GM19463 (cell line): Measurements from ENCODE around the gene RAB3A.
"Not testable (repeated sequence)": the region's sequence is repeated elsewhere in the genome, so short reads cannot be mapped to it uniquely, and the experiment has no call there.

Experiments used
- ATAC-seq: cut with Tn5 transposase; IDR thresholded peaks from one replicate; pipeline ENCODE4 v1.9.1; 2021; ENCODE audit warnings: mild to moderate bottlenecking, moderate library complexity; ENCODE audit not compliant: unreplicated experiment

RAB3A gene

DNA sequence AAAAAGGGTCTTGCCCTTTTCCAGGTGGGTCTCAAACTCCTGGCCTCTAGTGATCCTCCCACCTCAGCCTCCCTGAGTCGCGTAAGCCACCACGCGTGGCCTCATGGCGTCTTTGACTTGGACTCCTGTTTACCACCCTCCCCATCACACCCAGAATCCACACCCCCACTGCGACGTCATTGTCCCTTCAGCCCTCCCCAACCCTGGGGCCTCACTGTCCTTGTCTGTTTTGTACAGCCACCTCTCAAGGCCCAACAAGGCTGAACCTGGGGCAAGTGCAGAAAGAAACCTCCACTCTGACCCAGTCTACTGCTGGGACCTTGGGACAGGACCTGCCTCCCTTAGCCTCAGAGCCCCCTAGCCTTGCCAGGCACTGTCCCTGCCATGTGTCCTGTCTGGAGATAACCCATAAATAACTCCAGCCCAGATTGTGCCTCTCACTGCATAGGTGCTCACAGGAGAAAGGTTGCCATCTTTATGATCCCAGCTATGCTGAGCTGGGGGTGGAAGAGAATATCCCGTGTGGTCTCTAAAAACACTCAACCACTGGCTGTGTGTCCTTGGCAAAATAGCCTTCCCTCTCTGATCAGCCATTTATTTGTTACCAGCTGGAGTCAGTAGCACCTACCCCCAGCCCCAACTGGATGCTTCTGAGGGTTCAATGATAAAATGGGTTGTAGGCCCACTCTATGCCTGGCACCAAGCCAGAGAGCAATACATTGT is 32.1 kb downstream of the RAB3A start:
- ATAC-seq = no peak

DNA sequence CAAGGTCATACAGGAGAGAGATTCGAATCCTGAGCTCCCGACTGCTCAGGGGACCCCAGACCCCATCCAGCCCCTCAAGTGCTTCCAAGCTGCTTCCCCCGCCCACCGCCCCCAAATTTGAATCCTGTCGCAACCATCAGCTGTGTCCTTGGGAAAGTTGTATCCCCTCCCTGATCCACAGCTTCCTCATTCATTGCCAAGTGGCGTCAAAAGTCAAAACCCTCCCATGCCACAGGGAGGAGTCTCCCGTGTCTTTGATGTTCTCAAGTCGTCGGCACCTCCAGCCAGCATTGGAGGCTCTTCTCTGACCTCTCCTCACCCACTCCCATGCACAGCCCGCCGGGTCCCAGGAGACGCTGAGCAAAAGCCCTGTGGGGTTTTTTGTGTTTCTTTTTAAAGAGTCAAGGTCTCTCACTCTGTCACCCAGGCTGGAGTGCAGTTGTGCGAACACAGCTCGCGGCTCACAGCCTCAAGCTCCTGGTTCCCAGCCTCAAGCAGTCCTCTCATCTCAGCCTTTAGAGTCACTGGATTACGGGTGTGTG is 33.1 kb downstream of the RAB3A start:
- ATAC-seq = no peak

DNA sequence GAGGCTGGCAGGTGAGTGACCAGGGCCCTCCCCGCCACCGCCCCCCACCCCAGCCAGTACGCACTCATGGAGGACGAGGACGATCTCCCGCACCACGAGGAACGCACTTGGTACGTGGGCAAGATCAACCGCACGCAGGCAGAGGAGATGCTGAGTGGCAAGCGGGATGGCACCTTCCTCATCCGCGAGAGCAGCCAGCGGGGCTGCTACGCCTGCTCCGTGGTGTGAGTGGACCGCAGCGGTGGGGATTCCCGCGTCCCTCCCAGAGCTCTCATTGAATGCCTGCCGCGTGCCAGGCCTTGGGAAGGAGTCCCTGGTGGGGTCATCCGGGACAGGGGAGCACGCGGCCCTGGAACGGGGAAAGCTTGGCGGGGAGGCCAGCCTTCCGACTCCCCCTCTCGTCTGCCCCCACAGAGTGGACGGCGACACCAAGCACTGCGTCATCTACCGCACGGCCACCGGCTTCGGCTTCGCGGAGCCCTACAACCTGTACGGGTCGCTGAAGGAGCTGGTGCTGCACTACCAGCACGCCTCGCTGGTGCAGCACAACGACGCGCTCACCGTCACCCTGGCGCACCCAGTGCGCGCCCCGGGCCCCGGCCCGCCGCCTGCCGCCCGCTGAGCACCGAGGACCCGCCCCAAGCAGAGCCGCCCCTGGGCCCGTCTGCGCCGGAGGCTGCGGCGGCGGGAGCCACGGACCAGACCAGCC is 35.0 kb downstream of the RAB3A start:
- no peak for ATAC-seq

DNA sequence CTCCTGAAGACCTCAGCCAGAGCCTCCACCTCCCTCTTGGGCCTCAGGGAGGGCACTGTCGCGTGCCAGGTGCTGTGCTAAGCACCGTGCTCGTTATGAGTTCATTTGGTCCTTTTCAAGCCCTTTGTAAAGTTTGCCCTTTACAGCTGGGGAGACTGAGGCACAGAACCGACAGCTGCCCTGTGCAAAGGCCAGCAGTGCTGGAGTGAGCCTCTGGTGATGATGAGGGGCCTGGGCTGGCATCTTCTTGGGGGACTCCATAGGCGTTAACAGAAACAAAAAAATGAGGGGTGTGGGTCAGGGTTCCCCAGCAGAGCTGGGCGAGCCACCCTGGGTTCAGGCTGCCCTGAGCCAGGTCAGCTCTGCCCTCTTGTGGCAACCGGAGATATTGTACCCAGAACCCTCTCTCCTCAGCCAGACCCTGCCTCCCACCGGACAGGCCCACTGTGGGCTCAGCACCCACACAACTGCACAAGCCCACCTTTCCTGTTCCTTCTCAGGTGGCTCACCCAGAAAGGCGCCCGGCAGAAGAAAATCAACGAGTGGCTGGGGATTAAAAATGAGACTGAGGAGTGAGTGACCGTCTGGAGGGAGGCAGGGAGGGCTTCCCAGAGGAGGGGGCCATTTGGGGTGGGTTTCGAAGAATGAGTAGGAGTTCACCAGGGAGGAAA is 35.7 kb downstream of the RAB3A start:
- no peak for ATAC-seq

DNA sequence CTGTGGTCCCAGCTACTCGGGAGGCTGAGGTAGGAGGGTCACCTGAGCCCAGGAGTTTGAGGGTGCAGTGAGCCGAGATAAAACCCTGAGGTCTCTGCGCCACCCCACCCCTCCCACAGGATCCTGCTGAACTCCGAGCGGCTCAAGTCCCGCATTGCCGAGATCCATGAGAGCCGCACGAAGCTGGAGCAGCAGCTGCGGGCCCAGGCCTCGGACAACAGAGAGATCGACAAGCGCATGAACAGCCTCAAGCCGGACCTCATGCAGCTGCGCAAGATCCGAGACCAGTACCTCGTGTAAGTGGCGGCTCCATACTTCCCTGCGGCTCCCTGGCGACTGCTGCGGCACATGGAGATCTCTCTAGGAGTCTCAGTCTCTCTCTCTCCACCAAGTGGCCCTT is 36.8 kb downstream of the RAB3A start:
- ATAC-seq = no peak

DNA sequence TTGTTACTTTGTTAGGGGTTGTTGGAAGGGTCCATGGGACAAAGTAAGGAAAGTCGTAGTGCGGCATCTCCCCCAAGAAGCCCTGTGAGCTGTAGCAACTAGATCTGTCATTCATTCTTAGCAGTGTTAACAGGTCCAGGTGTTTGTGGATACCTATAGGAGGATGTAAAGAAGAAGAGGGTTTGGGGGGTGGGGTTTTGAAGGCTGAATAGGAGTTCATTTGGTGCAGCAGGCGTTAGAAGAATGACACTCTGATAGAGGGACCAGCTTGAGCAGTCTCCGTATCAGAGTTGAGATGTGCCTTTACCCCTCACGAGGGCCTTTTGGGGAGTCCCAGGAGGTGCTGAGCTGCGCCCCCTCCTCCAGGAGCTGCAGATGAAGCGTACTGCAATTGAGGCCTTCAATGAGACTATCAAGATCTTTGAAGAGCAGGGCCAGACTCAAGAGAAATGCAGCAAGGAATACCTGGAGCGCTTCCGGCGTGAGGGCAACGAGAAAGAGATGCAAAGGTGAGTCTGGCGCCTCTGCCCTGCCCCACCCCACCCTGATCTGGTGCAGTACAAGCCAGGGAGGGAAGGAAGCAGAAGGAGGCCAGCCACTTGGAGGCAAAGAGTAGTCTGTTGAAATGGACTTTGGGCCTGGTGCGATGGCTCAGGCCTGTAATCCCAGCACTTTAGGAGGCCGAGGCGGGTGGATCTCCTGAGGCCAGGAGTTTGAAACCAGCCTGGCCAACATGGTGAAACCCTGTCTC is 37.9 kb downstream of the RAB3A start:
- no peak for ATAC-seq

DNA sequence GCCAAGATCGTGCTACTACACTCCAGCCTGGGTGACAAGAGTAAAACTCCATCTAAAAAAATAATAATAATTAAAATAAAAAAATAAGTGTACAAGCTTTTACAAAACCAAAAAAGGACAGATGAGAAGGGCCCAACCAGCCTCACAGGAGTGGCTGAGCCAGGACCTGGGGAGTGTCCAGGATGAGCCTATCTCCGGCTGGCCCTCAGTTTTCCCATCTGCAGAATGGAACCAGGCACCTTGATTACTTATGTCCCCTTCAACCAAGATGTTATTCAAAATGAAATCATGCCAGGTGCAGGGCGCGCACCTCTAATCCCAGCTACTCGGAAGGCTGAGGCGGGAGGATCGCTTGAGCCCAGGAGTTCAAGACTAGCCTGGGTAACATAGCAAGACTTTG is 39.8 kb downstream of the RAB3A start:
- ATAC-seq = no peak

DNA sequence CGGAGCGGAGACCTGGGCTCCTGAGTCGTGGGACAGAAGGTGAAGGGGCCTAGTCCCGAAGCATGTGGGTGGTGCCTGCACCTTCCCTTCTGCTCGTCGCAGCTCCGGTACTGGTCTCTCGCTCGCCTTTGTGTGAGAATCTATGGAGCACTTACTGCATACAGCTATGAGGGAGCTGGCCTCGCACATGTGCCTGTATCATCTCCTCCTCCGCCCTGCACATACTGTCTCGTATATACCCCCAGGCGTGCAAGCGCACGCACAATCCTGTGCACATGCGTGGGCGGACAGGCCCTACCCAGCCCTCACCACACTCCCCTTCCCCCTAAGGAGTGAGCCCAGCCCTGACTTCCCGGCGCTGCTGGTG is 42.2 kb downstream of the RAB3A start:
- ATAC-seq = no peak

DNA sequence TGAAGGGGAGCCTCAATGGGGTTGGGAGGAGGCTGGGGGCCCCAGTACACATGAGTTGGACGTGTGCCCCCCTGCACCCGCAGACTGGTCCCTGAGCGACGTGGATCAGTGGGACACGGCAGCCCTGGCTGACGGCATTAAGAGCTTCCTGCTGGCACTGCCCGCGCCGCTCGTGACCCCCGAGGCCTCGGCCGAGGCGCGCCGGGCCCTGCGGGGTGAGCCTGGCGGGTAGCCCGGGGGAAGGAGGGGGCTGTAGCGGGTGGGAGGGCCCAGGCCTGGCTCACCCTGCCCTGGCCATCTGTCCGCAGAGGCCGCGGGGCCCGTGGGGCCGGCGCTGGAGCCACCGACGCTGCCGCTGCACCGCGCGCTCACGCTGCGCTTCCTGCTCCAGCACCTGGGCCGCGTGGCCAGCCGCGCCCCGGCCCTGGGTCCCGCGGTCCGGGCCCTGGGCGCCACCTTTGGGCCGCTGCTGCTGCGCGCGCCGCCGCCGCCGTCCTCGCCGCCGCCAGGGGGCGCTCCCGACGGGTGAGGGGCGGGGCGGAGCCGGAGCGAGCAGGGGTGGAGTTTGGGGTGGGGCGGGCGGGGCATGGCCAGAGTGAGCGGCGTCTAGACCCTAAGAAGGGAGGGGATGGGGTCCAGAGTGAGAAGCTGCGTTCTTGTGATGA is 42.7 kb downstream of the RAB3A start:
- peak; percentile 68 for ATAC-seq

DNA sequence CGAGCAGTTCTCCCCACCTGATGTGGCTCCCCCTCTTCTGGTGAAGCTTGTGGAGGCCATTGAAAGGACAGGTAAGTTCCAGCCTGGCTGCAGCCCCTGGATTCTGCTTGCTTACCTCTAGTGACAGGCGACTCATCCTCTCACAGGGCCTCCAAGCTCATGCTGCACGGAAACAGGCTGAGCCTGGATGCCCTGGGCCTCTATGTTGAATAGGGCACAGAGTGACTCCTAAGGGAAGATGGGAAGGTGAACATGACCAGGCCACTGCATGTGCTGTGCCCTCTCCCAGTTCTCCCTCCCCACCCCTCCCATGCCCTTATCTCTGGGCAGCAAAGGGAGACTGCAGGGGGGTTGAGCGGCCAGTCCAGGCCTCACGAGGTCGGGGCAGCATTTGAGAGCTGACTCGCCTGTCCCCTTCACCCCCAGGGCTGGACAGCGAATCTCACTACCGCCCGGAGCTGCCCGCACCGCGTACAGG is 43.3 kb downstream of the RAB3A start:
- ATAC-seq = no peak

DNA sequence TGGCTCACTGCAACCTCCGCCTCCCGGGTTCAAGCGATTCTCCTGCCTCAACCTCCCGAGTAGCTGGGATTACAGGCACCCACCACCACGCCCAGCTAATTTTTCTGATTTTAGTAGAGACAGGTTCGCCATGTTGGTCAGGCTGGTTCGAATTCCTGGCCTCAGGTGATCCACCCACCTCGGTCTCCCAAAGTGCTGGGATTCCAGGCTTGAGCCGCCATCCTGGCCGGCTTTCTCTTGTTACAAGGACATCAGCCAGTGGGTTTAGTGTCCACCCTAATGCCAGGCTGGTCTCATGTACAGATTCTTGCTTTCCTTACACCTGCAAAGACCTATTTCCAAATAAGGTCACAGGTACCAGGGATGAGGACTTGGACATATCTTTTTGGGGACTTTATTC is 44.0 kb downstream of the RAB3A start:
- no peak for ATAC-seq

DNA sequence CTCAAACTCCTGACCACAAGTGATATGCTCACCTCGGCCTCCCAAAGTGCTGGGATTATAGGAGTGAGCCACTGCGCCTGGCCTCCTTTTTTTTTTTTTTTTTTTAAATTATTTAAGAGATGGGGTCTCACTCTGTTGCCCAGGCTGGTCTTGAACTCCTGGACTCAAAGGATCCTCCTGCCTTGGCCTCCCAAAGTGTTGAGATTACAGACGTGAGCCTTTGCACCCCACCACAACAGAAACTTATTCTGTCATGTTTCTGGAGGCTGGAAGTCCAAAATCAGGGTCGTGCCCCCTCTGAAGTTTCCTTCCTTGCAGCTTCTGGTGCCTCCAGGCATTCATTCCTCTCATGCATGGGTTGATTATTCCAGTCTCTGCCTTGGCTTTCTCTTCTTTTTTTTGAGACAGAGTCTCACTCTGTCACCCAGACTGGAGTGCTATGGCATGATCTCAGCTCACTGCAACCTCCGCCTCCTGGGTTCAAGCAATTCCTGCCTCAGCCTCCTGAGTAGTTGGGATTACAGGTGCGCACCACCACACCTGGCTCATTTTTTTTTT is 44.7 kb downstream of the RAB3A start:
- ATAC-seq = not testable (repeated sequence)

DNA sequence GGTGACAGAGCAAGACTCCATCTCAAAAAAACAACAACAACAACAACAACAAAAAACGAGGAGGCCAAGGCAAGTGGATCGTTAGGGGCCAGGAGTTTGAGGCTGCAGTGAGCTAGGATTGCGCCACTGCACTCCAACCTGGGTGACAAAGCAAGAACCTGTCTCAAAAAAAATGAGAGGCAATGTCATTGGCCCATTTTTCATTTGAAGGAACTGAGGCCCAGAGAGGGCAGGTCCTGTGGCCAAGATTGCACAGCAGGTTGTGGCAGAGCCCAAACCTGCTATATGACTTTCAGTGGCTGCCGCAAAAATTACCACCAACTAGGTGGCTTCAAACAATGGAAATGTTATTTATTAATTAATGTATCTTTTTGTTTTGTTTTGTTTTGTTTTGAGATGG is 45.4 kb downstream of the RAB3A start:
- ATAC-seq = no peak

DNA sequence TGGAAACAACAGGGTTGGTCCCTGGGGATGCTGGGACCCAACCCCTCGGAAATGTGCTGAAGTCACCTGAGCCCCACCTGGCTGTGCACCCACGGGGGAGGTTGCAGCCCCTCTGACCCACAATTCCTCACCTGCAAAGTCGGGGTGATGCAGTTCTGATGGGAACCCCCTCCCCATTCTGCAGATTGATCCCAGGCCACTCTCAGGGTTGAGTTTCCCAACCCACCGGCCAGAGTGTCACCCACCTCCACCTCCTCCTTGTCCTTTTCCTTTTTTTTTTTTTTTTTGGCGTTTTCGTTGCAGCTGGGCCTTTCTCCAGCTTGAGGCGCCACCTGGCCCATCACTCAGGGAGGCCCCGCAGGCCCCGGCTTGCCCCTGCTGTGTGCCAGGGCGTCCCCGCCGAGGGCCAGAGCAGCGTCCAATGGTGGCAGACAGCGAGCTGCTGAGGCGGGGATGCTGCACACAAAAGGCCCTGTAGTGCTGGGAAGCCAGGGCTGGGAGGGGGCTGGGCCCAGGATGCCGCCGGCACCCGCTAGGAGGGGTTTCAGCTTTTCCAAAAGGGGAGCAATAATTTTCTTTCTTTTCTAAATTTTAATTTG is 46.3 kb downstream of the RAB3A start:
- ATAC-seq = no peak

DNA sequence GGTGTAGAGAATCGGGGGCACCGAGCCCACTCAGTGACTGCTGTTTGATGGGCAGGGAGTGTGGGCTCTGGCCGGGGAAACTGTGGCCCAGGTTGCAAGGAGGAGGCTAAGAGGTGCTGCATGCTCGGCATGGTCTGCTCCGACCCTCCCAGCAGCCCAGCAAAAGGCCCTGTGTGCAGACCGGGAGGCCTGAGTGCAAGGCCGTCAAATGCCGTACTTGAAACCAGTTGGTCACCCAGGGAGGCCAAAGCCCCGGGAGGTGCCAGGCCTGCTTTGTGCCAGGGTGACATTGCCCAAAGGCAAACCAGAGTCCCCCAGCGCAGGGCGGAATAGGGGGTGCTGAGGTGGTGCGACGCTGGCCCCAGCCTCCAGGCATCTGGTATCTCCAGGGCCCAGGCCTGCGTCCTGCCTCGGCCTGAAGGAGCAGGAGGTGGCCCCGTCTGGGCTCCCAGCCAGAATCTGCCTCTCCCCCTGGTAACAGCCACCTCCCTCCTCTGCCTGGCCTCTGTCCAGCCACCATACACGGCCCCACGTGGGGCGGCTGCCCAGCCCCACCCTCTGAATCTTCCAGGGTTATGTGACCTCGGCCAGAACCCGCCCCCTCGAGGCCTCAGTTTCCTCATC is 46.9 kb downstream of the RAB3A start:
- no peak for ATAC-seq

DNA sequence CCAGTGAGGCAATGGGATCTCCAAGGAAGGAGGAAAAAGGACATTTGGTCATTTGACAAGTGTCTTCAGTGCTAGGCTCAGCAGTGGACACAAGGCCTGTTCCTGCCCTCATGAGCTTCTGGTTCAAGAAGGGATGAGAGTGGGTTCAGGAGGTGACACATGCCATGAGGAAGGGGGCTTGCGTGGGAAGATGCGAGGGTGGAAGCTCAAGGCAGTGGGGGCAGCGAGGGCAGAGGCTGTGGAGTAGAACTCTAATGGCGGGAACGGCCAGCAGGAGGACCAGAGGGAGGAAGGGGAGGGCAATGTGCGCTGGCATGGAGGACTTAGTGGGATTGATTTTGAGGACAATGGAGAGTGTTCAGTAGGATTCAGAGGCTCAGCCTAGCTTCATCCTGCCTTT is 47.6 kb downstream of the RAB3A start:
- no peak for ATAC-seq

DNA sequence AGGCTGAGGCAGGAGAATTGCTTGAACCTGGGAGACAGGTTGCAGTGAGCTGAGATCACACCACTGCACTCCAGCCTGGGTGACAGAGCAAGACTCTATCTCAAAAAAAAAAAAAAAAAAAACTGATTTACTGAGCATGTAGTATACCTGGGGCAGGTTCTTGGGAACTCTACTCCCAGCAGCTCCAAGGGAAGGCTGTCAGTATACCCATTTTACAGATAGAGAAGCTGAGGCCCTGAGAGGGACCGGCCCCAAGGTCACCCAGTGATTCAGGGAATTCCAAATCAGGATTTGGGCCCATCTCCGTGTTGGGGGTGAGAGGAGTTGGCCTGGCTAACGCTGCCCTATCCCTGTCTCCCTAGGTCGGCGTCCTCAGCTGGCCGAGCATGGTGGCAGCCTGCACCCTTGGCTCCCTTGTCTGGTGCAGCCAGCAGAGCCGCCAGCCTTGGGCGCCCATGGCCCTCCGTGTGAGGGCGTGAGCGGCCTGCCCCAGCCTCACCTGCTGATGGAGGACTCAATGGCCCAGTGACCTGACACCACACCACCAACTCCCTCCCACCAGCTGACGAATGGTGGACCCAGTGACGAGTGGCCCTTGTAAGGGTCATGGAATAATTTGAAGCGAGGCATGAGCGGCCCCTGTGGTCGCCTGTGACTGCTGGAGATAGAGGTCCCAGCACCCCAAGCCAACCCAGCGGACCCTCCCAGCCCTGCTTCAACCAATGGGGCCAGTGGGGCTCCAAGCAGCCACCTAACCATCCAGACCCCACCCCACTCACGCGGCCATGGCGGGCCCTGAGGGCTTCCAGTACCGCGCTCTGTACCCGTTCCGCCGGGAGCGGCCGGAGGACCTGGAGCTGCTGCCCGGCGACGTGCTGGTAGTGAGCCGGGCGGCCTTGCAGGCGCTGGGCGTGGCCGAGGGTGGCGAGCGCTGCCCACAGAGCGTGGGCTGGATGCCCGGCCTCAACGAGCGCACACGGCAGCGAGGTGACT is 48.5 kb downstream of the RAB3A start:
- no peak for ATAC-seq

DNA sequence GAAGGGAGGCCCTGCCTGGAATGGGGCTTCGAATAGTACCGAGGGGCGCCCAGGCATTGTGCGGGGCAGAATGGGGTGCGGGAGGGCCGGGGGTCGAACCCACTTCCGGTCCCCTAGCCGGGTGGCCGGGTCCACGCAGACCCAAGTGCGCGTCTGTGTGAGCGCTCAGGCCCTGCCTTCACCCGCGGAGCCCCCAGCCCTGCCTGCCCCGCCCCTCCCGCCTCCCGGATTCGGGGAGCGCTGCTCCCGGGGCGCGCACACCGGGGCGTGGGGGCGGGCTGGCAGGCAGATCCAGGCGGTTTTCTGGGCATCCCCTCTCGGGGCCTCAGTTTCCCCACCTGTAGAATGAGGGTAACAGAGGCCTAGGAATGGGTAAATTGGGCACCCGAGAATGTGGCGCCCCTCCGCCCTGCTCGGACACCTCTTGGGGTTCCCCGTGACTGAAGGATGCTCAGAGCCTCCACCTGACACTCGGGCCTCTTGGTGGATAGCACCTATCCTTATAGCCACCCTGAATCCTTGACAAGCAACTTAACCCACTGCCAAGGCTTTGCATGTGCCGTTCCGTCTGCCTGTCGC is 50.2 kb downstream of the RAB3A start:
- ATAC-seq = no peak
